Measurements from ENCODE around the gene FAM72C.
"Not testable (repeated sequence)": the region's sequence is repeated elsewhere in the genome, so short reads cannot be mapped to it uniquely, and the experiment has no call there.

GRCh38 chr1:144014528-144014927 is 42.7 kb upstream of the FAM72C start:
- TF ChIP-seq CTCF (IDR thresholded peaks at IDR 0.05); POLR2AphosphoS5 (IDR thresholded peaks at IDR 0.05; ENCODE audit: low read depth, low read length); SIN3A (IDR thresholded peaks at IDR 0.05; ENCODE audit: borderline replicate concordance, insufficient read depth, low read depth, low read length); REST (IDR thresholded peaks at IDR 0.05; ENCODE audit: insufficient read depth in 1 of 2, low read depth in 2 of 2, low read length in 1 of 2); TCF7L2 (IDR thresholded peaks at IDR 0.05; ENCODE audit: low read depth, low read length): not testable (repeated sequence)

Data from Panc1 (cell line).